ENCODE measurements around the gene NCAPH2. TPM values are rescaled to one million over a fixed set of nuclear protein-coding genes. Genes with fewer than 3 reads are reported as not detected.
A peak's percentile ranks its signal among the peaks of the same experiment; 100 is the strongest.

NCAPH2 gene
- total RNA-seq, 3 donors from 2014 or later (not counting 1 experiment from before 2014, with no cell fraction given) = 94.5 to 106 (median 104) TPM

GRCh38 chr22:50489363-50490243 lies 18.4 kb upstream of the NCAPH2 start:
- Mint-ChIP-seq H3K27ac (no peak overlapping the region), H3K27me3 (ENCODE audit: low read depth in 2 of 2) (peaks cover 8 to 9% of the 10 kb centered on the region in 2 donors), H3K4me3 (no peak overlapping the region), H3K9me3 (no peaks in the 10 kb centered on the region), H3K36me3 (no peaks in the 10 kb centered on the region), H3K4me1 (peaks cover 0 to 5% of the 10 kb centered on the region in 2 donors)
- 93% methylated on average over 31 of the region's 31 CpGs for WGBS (ENCODE audit: insufficient coverage)
- Histone ChIP-seq H3K27ac (ENCODE audit: low read length) (no peak overlapping the region), H3K36me3 (ENCODE audit: control insufficient read depth, insufficient read depth, low read length) (no peaks in the 10 kb centered on the region), H3K9me3 (ENCODE audit: control insufficient read depth, insufficient read depth, low read length) (no peaks in the 10 kb centered on the region), H3K4me3 (ENCODE audit: low read length) (no peak overlapping the region), H3K4me1 (ENCODE audit: control insufficient read depth, insufficient read depth, low read length) (peaks cover 7% of the 10 kb centered on the region), H3K27me3 (ENCODE audit: control insufficient read depth, insufficient read depth, low read length) (no peaks in the 10 kb centered on the region)
- intact Hi-C loops (cut with micrococcal nuclease) = loop anchor here (10.0 kb wide), 1 partner anchor 215 kb away; the partner anchor contains the start of gene MAPK11
- ATAC-seq (no peak), DNase-seq (no peak)
- no peak for TF ChIP-seq CTCF (IDR thresholded peaks at IDR 0.05)

- H3K27me3 ChIP-seq (ENCODE audit: control insufficient read depth, insufficient read depth, low read length) = no peaks in the 10 kb centered on the region
- intact Hi-C loops (cut with micrococcal nuclease) = loop anchor here (10.0 kb wide), 1 partner anchor 216 kb away; the partner anchor contains the start of gene MAPK11
- Mint-ChIP-seq H3K4me1 (peaks cover 0 to 5% of the 10 kb centered on the region in 2 donors), H3K27ac (no peak overlapping the region), H3K9me3 (no peaks in the 10 kb centered on the region), H3K27me3 (ENCODE audit: low read depth in 2 of 2) (peaks cover 6 to 7% of the 10 kb centered on the region in 2 donors), H3K4me3 (no peak overlapping the region), H3K36me3 (no peaks in the 10 kb centered on the region)
- H3K4me3 ChIP-seq (ENCODE audit: low read length) = no peak overlapping the region
- DNase-seq = peak in 1 of 2 donors; percentile 18
- H3K4me1 ChIP-seq (ENCODE audit: control insufficient read depth, insufficient read depth, low read length) = peaks cover 7% of the 10 kb centered on the region
- 36% methylated on average over 27 of the region's 27 CpGs for WGBS (ENCODE audit: insufficient coverage)
- H3K27ac ChIP-seq (ENCODE audit: low read length) = no peak overlapping the region
- no peaks in the 10 kb centered on the region for H3K9me3 ChIP-seq (ENCODE audit: control insufficient read depth, insufficient read depth, low read length)
- no peaks in the 10 kb centered on the region for H3K36me3 ChIP-seq (ENCODE audit: control insufficient read depth, insufficient read depth, low read length)
- no peak for TF ChIP-seq CTCF (IDR thresholded peaks at IDR 0.05)
- no peak for ATAC-seq
Measured at GRCh38 chr22:50490531-50491308, 17.3 kb upstream of the NCAPH2 start.

GRCh38 chr22:50497093-50497492 lies 10.9 kb upstream of the NCAPH2 start:
- ATAC-seq = no peak
- no peak for TF ChIP-seq CTCF (IDR thresholded peaks at IDR 0.05)
- no peak overlapping the region for H3K27ac Mint-ChIP-seq
- intact Hi-C loops (cut with micrococcal nuclease) = loop anchor here (5.0 to 10.0 kb wide), 2 partner anchors 222 to 245 kb away; partner anchors contain the start of genes HDAC10 and MAPK11
- no peaks in the 10 kb centered on the region for H3K9me3 Mint-ChIP-seq
- peaks cover 0 to 7% of the 10 kb centered on the region in 2 donors for H3K27me3 Mint-ChIP-seq (ENCODE audit: low read depth in 2 of 2)
- no peaks in the 10 kb centered on the region for H3K36me3 Mint-ChIP-seq
- Histone ChIP-seq H3K9me3 (ENCODE audit: control insufficient read depth, insufficient read depth, low read length) (no peaks in the 10 kb centered on the region), H3K36me3 (ENCODE audit: control insufficient read depth, insufficient read depth, low read length) (no peaks in the 10 kb centered on the region), H3K27me3 (ENCODE audit: control insufficient read depth, insufficient read depth, low read length) (no peaks in the 10 kb centered on the region), H3K4me1 (ENCODE audit: control insufficient read depth, insufficient read depth, low read length) (peaks cover 6% of the 10 kb centered on the region), H3K4me3 (ENCODE audit: low read length) (no peak overlapping the region), H3K27ac (ENCODE audit: low read length) (no peak overlapping the region)
- no peak overlapping the region for H3K4me3 Mint-ChIP-seq
- WGBS (ENCODE audit: insufficient coverage) = 89% methylated on average over 6 of the region's 6 CpGs
- H3K4me1 Mint-ChIP-seq = no peaks in the 10 kb centered on the region
- DNase-seq = no peak
